Body of pancreas (tissue), 4 donors: ENCODE measurements around the gene SUPT3H.
"Not testable (repeated sequence)": the region's sequence is repeated elsewhere in the genome, so short reads cannot be mapped to it uniquely, and the experiment has no call there.

Experiments
- CTCF ChIP-seq, 7 experiments: fragments of 450-650 bp in 4 of 7; fragments of 200-600 bp in 3 of 7; sonication (generic) in 3 of 7; IDR thresholded peaks; one replicate each; pipeline ENCODE4 v1.5.1; 2016 to 2019; ENCODE audit warnings: antibody characterized with exemption in 7 of 7
- POLR2A ChIP-seq, 3 donors: fragments of 450-650 bp; IDR thresholded peaks; one replicate each; pipeline ENCODE4 v1.6.1; 2016; ENCODE audit warnings: antibody characterized with exemption in 3 of 3, mild to moderate bottlenecking in 2 of 3

DNA sequence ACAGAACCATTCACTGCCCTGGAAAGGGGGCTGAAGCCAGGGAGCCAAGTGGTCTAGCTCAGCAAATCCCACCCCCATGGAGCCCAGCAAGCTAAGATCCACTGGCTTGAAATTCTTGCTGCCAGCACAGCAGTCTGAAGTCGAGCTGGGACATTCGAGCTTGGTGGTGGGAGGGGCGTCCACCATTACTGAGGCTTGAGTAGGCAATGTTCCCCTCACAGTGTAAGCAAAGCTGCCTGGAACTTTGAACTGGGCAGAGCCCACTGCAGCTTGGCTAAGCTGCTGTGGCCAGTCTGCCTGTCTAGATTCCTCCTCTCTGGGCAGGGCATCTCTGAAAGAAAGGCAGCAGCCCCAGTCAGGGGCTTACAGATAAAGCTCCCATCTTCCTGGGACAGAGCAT lies 498.7 kb downstream of the SUPT3H start:
- not testable (repeated sequence) for TF ChIP-seq CTCF, POLR2A (IDR thresholded peaks at IDR 0.05)
